ENCODE results near the gene SLC6A3. TPM values are rescaled to one million over a fixed set of nuclear protein-coding genes. Genes with fewer than 3 reads are reported as not detected.
A peak's percentile ranks its signal among the peaks of the same experiment; 100 is the strongest.

The SLC6A3 gene
- total RNA-seq, 1 experiment from 2014 or later, result 0.07 TPM

DNA sequence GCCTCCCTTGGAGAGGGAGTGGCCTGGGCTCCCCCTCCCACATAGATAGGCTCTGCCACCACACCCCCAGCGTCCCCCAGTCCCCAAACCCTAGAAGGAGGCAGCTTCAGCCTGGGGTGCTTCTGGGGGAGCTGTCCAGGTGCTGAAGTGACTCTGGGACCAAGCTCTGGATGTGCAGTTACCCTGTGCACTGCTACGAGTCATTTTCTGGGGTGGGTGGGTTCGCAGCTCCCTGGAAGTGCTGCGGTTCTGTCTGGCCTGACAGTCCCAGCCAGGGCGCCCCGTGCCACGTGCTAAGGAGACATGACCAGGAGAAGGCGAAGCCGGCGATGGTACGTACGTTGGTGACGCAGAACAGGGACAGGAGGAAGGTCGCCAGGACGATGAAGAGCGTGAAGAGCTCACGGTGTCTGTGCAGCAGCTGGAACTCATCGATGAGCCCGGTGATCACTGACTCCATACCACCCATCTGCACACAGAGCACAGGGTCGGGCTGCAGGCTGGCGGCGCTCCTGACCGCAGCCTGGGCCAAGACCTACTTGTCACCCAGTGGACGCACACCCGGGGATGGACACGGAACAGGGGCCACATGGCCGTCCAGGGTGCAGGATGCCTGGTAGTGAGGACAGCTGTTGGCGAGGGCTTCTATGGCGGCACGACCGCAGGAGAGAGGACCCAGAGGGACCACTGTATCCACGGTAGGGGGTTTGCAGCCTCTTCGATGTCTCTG is 35.7 kb downstream of the SLC6A3 start:
- Histone ChIP-seq H3K4me3 (ENCODE audit: insufficient read depth, low read depth, low read length) (no peak overlapping the region), H3K36me3 (replicated peaks; ENCODE audit: control insufficient read depth, insufficient read depth, low read length) (no peaks in the 10 kb centered on the region), H3K27me3 (ENCODE audit: control insufficient read depth, insufficient read depth, low read length) (no peaks in the 10 kb centered on the region)
- DNase-seq, result peak; percentile 89

GRCh38 chr5:1406681-1407640 is 38.3 kb downstream of the SLC6A3 start:
- Histone ChIP-seq H3K36me3 (replicated peaks; ENCODE audit: control insufficient read depth, insufficient read depth, low read length) (no peaks in the 10 kb centered on the region), H3K27me3 (ENCODE audit: control insufficient read depth, insufficient read depth, low read length) (no peaks in the 10 kb centered on the region), H3K4me3 (ENCODE audit: insufficient read depth, low read depth, low read length) (no peak overlapping the region)
- no peak for DNase-seq

DNA sequence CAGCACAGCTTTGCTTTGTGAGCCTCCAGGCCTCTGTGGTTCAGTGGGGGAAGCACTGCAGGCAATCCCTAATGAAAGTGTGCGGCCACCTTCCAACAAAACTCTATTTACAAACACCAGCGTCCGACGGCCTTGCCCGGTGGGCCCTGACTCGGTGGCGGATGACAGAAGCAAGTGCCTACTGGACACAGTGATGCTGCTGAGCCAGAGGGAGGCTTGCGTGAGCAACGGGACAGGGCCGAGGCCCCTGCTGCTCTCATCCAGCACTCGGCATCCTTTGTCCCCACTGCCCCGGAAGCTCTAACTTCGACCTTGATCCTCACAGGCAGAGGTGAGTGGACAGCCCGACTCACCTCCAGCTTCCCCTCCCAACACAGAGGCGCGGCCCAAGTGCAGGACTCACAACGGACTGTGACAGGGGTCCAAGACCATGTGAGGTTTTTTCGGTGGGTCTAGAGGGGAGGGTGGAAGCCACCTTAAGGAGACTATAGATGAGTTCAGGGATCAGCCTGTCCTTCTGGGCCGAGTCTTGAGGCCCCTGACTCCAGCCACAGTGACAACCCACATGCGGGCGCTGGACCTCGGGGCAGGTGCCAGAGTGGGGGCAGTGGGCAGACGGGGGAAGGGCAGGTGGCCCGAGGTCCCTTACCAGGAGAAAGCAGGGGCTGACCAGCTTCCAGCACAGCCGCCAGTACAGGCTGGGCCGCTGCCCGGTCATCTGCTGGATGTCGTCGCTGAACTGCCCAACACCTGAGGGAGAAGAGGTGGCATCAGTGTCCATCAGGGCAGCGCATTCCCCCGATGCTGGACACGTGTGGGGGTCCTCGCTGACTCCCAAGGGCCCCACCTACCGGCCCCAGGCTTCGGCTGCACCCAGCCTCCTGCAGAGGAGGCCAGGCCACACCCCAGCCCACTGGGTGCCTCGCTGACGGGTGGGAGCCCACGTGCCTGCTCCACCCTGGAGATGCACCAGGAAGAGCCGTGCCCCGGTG is 39.4 kb downstream of the SLC6A3 start:
- Histone ChIP-seq H3K27me3 (ENCODE audit: control insufficient read depth, insufficient read depth, low read length) (no peaks in the 10 kb centered on the region), H3K36me3 (replicated peaks; ENCODE audit: control insufficient read depth, insufficient read depth, low read length) (no peaks in the 10 kb centered on the region), H3K4me3 (ENCODE audit: insufficient read depth, low read depth, low read length) (no peak overlapping the region)
- DNase-seq, result no peak

- no peaks in the 10 kb centered on the region for H3K27me3 ChIP-seq (ENCODE audit: control insufficient read depth, insufficient read depth, low read length)
- H3K4me3 ChIP-seq (ENCODE audit: insufficient read depth, low read depth, low read length), result no peak overlapping the region
- no peaks in the 10 kb centered on the region for H3K36me3 ChIP-seq (replicated peaks; ENCODE audit: control insufficient read depth, insufficient read depth, low read length)
- DNase-seq, result no peak
Observed at GRCh38 chr5:1405121-1405520, 40.1 kb downstream of the SLC6A3 start.

DNA sequence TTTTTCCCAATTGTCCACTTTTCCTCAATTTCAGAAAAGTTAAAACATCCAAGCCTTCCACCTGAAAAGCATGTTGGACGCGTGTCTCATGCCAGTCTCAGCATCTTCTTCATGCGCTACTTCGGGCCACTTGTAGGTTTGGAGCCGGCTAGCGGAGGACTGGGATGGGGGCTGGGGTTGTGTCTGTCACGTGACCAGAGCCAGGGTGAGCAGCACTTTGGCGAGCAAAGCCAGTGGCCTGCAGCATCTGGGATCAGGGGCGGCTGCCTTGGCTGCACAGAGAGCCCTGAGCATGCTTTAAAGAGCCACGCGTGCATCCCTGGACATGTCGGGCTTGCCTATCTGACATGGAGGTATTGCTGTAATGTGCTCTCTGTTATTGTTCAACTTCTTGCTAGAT is 41.2 kb downstream of the SLC6A3 start:
- no peak overlapping the region for H3K4me3 ChIP-seq (ENCODE audit: insufficient read depth, low read depth, low read length)
- DNase-seq, result no peak
- no peaks in the 10 kb centered on the region for H3K27me3 ChIP-seq (ENCODE audit: control insufficient read depth, insufficient read depth, low read length)
- no peaks in the 10 kb centered on the region for H3K36me3 ChIP-seq (replicated peaks; ENCODE audit: control insufficient read depth, insufficient read depth, low read length)

DNA sequence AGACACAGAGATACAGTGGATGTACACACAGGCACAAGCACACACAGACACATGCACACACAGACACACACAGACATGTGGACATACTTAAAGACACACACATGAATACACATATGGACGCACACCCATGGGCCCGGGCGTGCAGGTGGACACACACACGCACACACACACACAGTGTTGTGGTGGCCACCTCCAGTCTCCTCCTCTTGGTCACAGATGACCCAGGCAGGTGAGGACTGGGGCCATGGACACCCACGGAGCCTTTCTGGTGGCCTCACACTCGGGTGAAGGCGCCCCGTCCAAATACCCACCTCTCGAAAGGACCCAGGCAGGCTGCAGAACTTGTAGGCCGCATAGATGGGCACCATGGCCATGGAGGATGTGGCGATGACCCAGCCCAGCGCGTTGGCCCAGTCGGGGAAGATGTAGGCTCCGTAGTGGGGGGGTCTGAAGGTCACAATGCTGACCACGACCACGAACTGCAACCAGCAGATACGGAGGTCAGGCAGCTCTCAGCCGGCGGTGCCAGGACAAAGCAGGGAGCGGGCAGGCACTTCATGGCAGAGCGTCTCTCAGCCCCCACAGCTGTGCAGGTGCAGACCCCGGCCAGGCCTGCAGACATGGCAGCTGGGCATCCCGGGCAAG is 42.5 kb downstream of the SLC6A3 start:
- DNase-seq, result no peak
- Histone ChIP-seq H3K4me3 (ENCODE audit: insufficient read depth, low read depth, low read length) (no peak overlapping the region), H3K27me3 (ENCODE audit: control insufficient read depth, insufficient read depth, low read length) (no peaks in the 10 kb centered on the region)

DNA sequence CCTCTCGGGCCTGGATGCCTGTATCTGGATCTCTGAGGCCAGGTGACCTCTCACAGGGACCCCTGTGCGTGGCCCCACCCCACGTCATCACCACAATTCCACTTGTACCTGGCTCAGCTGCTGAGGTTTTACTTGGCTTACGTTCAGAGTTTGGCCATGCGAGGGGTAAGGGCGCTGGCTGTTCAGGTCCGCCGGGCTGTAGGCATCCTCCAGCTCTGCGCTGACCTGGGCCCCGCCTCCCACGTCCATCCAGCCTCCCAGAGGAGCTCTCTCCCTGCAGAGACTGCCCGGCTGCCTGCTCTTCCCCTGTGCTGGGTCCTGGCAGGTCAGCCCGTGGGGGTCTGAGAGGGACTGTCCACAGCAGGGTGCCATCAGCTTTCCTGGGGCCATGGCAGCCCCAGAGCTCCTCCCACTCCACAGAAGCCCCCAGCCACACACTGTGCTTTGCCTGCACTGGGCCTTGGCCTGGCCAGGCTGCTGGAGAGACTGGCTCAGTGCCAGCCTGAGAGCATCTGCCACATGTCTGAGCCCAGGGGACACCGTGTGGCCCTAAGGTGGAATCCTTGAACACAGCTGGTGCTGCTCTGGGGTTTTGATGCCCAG is 43.6 kb downstream of the SLC6A3 start:
- DNase-seq, result no peak
- H3K36me3 ChIP-seq (replicated peaks; ENCODE audit: control insufficient read depth, insufficient read depth, low read length), result no peaks in the 10 kb centered on the region
- no peak overlapping the region for H3K4me3 ChIP-seq (ENCODE audit: insufficient read depth, low read depth, low read length)
- no peaks in the 10 kb centered on the region for H3K27me3 ChIP-seq (ENCODE audit: control insufficient read depth, insufficient read depth, low read length)

More for the DNA sequence above, 42.5 kb downstream of the SLC6A3 start:
- H3K36me3 ChIP-seq (replicated peaks; ENCODE audit: control insufficient read depth, insufficient read depth, low read length), result no peaks in the 10 kb centered on the region

- no peak for DNase-seq
- Histone ChIP-seq H3K36me3 (replicated peaks; ENCODE audit: control insufficient read depth, insufficient read depth, low read length) (no peaks in the 10 kb centered on the region), H3K27me3 (ENCODE audit: control insufficient read depth, insufficient read depth, low read length) (no peaks in the 10 kb centered on the region), H3K4me3 (ENCODE audit: insufficient read depth, low read depth, low read length) (no peak overlapping the region)
Observed at GRCh38 chr5:1400936-1401335, 44.3 kb downstream of the SLC6A3 start.

- H3K36me3 ChIP-seq (replicated peaks; ENCODE audit: control insufficient read depth, insufficient read depth, low read length), result no peaks in the 10 kb centered on the region
- no peak for DNase-seq
- H3K4me3 ChIP-seq (ENCODE audit: insufficient read depth, low read depth, low read length), result no peak overlapping the region
- H3K27me3 ChIP-seq (ENCODE audit: control insufficient read depth, insufficient read depth, low read length), result no peaks in the 10 kb centered on the region
Observed at GRCh38 chr5:1400211-1400855, 44.9 kb downstream of the SLC6A3 start.

DNA sequence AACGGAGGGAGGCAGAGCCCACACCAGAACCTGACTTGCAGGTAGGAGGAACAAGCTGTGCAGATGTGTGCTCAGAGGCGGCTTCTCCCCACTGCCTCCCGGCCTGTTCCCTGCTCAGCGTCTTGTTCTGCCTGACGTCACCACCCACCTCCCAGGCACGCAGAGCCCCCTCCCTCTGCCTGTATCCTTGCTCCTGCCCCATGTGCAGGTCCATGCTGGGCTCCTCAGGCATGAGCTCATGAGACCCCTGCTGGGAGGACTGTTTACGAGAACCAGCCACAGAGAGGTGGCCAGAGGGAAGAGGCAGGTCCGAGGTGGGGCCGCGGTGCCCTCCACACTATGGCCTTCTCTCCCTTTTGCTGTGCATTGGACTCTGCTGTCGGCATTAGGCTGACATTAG is 45.5 kb downstream of the SLC6A3 start:
- Histone ChIP-seq H3K36me3 (replicated peaks; ENCODE audit: control insufficient read depth, insufficient read depth, low read length) (no peaks in the 10 kb centered on the region), H3K4me3 (ENCODE audit: insufficient read depth, low read depth, low read length) (no peak overlapping the region), H3K27me3 (ENCODE audit: control insufficient read depth, insufficient read depth, low read length) (no peaks in the 10 kb centered on the region)
- no peak for DNase-seq

DNA sequence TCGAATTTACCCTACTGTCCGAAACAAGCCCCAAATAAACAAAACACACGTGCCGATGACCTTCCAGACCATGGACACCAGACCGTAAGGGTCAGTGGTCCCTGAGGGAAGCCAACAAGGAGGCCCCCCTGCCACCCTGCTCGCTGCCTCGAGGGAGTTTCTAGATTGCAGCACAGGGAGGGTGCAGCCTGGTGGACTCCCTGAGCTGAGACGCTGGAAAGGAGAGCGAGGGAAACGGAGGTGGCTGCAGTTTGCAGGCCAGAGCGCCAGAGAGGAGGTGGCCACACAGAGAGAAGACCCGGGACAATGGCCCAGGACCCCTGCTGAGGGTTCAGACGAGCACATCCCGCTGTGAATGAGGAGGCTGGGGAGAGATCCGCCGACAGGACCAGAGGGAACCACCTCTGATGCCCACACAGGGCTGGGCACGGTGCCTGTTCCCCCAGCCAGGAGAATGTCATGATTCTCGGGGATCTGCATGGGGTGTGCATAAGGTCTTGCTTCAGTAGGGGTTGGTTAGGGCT is 48.9 kb downstream of the SLC6A3 start:
- H3K27me3 ChIP-seq (ENCODE audit: control insufficient read depth, insufficient read depth, low read length), result no peaks in the 10 kb centered on the region
- no peak for DNase-seq
- no peak overlapping the region for H3K4me3 ChIP-seq (ENCODE audit: insufficient read depth, low read depth, low read length)
- no peaks in the 10 kb centered on the region for H3K36me3 ChIP-seq (replicated peaks; ENCODE audit: control insufficient read depth, insufficient read depth, low read length)

DNA sequence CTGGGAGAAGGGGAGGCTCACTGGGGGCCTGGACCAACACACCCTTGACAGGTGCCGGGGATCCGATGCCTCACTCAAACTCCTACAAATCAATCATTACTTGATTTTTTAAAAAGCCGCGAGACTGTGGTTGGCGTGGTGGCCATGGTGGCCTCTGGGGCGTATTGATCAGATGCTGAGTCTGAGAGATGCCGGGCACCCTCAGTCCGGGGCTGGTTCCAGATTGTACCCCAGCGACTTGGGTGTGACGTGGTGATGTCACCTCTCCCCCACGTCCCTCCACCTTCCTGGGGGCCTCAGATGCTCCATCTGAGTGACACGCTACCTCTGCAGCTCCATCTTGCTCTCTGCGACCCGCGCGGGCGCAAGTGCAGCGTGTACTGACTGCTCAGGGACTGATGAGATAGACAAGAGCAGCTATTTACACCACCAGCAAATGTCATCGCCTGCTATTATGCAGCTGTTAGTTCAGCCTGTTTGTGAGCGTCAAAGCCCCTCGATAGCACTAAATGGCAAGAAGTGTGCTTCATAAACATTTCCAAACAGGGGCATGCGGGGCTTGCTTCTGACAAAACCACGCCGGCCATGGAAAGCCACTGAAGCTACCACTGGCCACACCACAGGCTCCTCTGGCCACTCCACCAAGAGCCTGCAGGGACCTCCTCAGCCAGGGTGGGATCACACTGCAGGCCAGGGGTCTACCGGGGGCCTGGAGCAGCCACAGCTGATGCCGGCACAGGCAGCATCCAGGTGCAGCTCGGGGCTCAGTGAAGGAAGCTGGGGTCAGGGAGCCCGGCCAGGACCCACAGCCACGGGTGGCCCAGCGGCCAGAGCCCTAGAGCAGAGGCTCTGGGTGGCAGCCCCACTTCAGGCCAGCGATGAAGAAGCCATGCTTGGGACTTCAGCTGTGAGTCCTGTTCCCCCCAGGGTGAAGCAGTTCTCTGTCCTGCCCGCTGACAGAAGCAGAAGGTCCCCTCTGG is 50.1 kb downstream of the SLC6A3 start:
- no peak overlapping the region for H3K4me3 ChIP-seq (ENCODE audit: insufficient read depth, low read depth, low read length)
- DNase-seq, result no peak
- H3K27me3 ChIP-seq (ENCODE audit: control insufficient read depth, insufficient read depth, low read length), result no peaks in the 10 kb centered on the region
- no peaks in the 10 kb centered on the region for H3K36me3 ChIP-seq (replicated peaks; ENCODE audit: control insufficient read depth, insufficient read depth, low read length)

Measured in H7 (cell line).